K562 (cell line): ENCODE measurements around the gene GMEB1. TPM values are rescaled to one million over a fixed set of nuclear protein-coding genes. Genes with fewer than 3 reads are reported as not detected.
A peak's percentile ranks its signal among the peaks of the same experiment; 100 is the strongest.

ENCODE experiments used
- CBFA2T3 ChIP-seq: fragments of 450-650 bp; IDR thresholded peaks from 2 replicates; pipeline ENCODE4 v1.6.1; 2017
- EGR1 ChIP-seq: fragments of 450-650 bp; conservative IDR thresholded peaks from 2 replicates; pipeline ENCODE4 v1.6.1; 2017; ENCODE audit warnings: mild to moderate bottlenecking
- MEIS2 ChIP-seq: fragments of 450-650 bp; IDR thresholded peaks from 2 replicates; pipeline ENCODE4 v1.6.1; 2014; ENCODE audit warnings: mild to moderate bottlenecking; ENCODE audit not compliant: partially characterized antibody
- NR2F6 ChIP-seq: fragments of 450-650 bp; formaldehyde crosslinking; IDR thresholded peaks from 2 replicates; pipeline ENCODE4 v1.4.0; 2020; ENCODE audit warnings: mild to moderate bottlenecking
- NR3C1 ChIP-seq: sonication (generic); formaldehyde crosslinking; IDR thresholded peaks from 2 replicates; pipeline ENCODE4 v1.8.1; 2022; ENCODE audit warnings: missing genetic modification reagents
- SIRT6 ChIP-seq: IDR thresholded peaks from one replicate; pipeline ENCODE4 v1.6.1; 2012; ENCODE audit warnings: low read depth, mild to moderate bottlenecking, control low read depth, inconsistent platforms, low read length, moderate library complexity
- SMARCE1 ChIP-seq: fragments of 450-650 bp; IDR thresholded peaks from 2 replicates; pipeline ENCODE4 v1.7.1; 2016; ENCODE audit warnings: mild to moderate bottlenecking
- TRIM24 ChIP-seq, 2 experiments: fragments of 450-650 bp; IDR thresholded peaks; 2 replicates each; pipeline ENCODE4 v1.6.1; 2016
- YBX1 ChIP-seq: fragments of 450-650 bp; IDR thresholded peaks from 2 replicates; pipeline ENCODE4 v1.7.1; 2016; ENCODE audit warnings: mild to moderate bottlenecking
- ZNF175 ChIP-seq: fragments of 200-800 bp; sonication (Bioruptor generic); IDR thresholded peaks from 2 replicates; pipeline ENCODE4 v1.6.1; 2016; ENCODE audit warnings: low read depth, mild to moderate bottlenecking, missing genetic modification characterization, missing compliant biosample characterization
- ZNF311 ChIP-seq: fragments of 250-450 bp; sonication (Bioruptor Pico); IDR thresholded peaks from 2 replicates; pipeline ENCODE4 v1.4.0; 2020; ENCODE audit warnings: mild to moderate bottlenecking, moderate library complexity
- ZNF41 ChIP-seq: fragments of 250-450 bp; sonication (Bioruptor Pico); conservative IDR thresholded peaks from 2 replicates; pipeline ENCODE4 v1.4.0; 2020; ENCODE audit warnings: mild to moderate bottlenecking
- polyA plus RNA-seq, 8 experiments: library from polyadenylated mRNA; depleted of rRNA in 4 of 8; stranded (reverse) in 5 of 8; unstranded in 3 of 8; fragments of >200 nt; fragmentation: Nextera tagmentation in 2 of 8; fragmentation: Illumina TruSeq in 1 of 8; extraction: Ambion mirVana in 2 of 8; extraction: Trizol in 1 of 8; gene quantifications; 2 replicates each; pipeline versions ENCODE4 v1.2.1 to v1.2.3, GENCODE V29; 2011 to 2014; ENCODE audit warnings: inconsistent platforms in 1 of 8, missing spikeins in 1 of 8
- total RNA-seq, 7 experiments: library from RNA; depleted of rRNA in 6 of 7; stranded (reverse); fragments of >200 nt in 6 of 7; fragmentation: Illumina TruSeq in 2 of 7; extraction: Trizol in 2 of 7; gene quantifications; 2 replicates each; pipeline versions ENCODE4 v1.2.1 to v1.2.3, GENCODE V29; 2011 to 2021; ENCODE audit warnings: low replicate concordance in 1 of 7
- TF ChIP-seq, protein P1 (sequence below): fragments of 250-450 bp; sonication (Bioruptor Pico); IDR thresholded peaks from 2 replicates; pipeline ENCODE4 v1.5.0; 2021; ENCODE audit warnings: mild to moderate bottlenecking, borderline replicate concordance
- TF ChIP-seq, protein P2 (sequence below), 2 experiments: IDR thresholded peaks; 2 replicates each; pipeline ENCODE4 v1.6.1; 2012; ENCODE audit warnings: improper control_type of control experiment in 2 of 2, low read depth in 2 of 2, low read length in 2 of 2, borderline replicate concordance in 1 of 2
- TF ChIP-seq, protein P3 (sequence below): IDR thresholded peaks from 2 replicates; pipeline ENCODE4 v1.6.1; 2011; ENCODE audit warnings: borderline replicate concordance, low read depth, mild to moderate bottlenecking, moderate library complexity, low read length; ENCODE audit not compliant: insufficient read depth, poor library complexity, severe bottlenecking
- TF ChIP-seq, protein P4 (sequence below): fragments of 250-450 bp; sonication (Bioruptor Pico); IDR thresholded peaks from 2 replicates; pipeline ENCODE4 v1.5.0; 2022; ENCODE audit warnings: mild to moderate bottlenecking
- TF ChIP-seq, protein P5 (sequence below): fragments of 250-450 bp; sonication (Bioruptor Pico); IDR thresholded peaks from 2 replicates; pipeline ENCODE4 v1.8.0; 2022; ENCODE audit warnings: inconsistent platforms

The GMEB1 gene
- total and polyA plus RNA-seq, 9 of the 15 experiments (the other 6 are each of a cell fraction or from before 2014, with no cell fraction given): 6.6 to 17.5 (median 8.5) TPM

DNA sequence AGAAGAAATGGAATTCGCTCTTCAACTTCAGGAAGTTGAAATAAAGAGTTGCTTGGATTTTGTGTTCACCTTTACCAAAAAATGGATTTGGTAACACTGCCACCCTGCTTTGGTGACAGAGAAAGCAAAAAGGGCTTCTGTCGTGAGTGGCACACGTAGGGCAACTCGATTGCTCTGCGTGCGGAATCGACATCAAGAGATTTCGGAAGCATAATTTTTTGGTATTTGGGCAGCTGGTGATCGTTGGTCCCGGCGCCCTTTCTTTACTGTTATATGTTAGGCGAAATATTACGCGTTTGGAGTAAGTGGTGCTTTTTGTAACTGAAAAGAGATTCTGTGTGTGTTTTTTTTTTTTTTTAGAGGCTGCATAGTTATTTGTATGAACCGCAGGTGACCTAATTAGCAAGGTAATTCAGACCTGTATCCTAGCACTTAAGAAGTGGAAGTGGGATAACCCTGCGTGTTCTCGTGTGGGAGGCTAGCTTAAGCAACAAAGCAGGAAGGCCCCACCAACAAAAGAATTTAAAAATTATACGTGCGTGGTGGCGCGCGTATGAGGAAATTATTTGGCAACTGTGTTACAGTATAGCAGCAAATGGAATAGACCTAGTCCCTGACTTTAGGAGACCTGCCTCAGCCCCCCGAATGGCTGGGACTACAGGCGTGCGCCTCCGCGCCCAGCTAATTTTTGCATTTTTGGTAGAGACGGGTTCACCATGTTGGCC, 19.9 kb upstream of the GMEB1 start, which contains the start of gene RNU11 (continued):
- TF ChIP-seq SMARCE1 (peak; percentile 71; the same call in 1 of the 2 replicates), ZNF311 (CRISPR knock-in tag) (no peak), SIRT6 (no peak), NR3C1 (no peak; the same call in 1 of the 2 replicates), CBFA2T3 (peak; percentile 72), EGR1 (peak; percentile 77), NR2F6 (CRISPR knock-in tag) (peak; percentile 99), ZNF41 (peak; percentile 93), YBX1 (no peak), TRIM24 (IDR thresholded peaks at IDR 0.05) (peak; percentile 79 to 90), MEIS2 (no peak), ZNF175 (CRISPR knock-in tag) (peak; percentile 93)
- TF ChIP-seq, protein P1, sequence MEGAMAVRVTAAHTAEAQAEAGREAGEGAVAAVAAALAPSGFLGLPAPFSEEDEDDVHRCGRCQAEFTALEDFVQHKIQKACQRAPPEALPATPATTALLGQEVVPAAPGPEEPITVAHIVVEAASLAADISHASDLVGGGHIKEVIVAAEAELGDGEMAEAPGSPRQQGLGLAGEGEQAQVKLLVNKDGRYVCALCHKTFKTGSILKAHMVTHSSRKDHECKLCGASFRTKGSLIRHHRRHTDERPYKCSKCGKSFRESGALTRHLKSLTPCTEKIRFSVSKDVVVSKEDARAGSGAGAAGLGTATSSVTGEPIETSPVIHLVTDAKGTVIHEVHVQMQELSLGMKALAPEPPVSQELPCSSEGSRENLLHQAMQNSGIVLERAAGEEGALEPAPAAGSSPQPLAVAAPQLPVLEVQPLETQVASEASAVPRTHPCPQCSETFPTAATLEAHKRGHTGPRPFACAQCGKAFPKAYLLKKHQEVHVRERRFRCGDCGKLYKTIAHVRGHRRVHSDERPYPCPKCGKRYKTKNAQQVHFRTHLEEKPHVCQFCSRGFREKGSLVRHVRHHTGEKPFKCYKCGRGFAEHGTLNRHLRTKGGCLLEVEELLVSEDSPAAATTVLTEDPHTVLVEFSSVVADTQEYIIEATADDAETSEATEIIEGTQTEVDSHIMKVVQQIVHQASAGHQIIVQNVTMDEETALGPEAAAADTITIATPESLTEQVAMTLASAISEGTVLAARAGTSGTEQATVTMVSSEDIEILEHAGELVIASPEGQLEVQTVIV (CRISPR knock-in tag): peak; percentile 87
- TF ChIP-seq, protein P2, sequence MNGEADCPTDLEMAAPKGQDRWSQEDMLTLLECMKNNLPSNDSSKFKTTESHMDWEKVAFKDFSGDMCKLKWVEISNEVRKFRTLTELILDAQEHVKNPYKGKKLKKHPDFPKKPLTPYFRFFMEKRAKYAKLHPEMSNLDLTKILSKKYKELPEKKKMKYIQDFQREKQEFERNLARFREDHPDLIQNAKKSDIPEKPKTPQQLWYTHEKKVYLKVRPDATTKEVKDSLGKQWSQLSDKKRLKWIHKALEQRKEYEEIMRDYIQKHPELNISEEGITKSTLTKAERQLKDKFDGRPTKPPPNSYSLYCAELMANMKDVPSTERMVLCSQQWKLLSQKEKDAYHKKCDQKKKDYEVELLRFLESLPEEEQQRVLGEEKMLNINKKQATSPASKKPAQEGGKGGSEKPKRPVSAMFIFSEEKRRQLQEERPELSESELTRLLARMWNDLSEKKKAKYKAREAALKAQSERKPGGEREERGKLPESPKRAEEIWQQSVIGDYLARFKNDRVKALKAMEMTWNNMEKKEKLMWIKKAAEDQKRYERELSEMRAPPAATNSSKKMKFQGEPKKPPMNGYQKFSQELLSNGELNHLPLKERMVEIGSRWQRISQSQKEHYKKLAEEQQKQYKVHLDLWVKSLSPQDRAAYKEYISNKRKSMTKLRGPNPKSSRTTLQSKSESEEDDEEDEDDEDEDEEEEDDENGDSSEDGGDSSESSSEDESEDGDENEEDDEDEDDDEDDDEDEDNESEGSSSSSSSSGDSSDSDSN (IDR thresholded peaks at IDR 0.05; ENCODE audit: borderline replicate concordance in 1 of 2, low read depth in 2 of 2, low read length in 2 of 2): no peak
- TF ChIP-seq, protein P3, sequence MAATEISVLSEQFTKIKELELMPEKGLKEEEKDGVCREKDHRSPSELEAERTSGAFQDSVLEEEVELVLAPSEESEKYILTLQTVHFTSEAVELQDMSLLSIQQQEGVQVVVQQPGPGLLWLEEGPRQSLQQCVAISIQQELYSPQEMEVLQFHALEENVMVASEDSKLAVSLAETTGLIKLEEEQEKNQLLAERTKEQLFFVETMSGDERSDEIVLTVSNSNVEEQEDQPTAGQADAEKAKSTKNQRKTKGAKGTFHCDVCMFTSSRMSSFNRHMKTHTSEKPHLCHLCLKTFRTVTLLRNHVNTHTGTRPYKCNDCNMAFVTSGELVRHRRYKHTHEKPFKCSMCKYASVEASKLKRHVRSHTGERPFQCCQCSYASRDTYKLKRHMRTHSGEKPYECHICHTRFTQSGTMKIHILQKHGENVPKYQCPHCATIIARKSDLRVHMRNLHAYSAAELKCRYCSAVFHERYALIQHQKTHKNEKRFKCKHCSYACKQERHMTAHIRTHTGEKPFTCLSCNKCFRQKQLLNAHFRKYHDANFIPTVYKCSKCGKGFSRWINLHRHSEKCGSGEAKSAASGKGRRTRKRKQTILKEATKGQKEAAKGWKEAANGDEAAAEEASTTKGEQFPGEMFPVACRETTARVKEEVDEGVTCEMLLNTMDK: peak; percentile 47
- TF ChIP-seq, protein P4, sequence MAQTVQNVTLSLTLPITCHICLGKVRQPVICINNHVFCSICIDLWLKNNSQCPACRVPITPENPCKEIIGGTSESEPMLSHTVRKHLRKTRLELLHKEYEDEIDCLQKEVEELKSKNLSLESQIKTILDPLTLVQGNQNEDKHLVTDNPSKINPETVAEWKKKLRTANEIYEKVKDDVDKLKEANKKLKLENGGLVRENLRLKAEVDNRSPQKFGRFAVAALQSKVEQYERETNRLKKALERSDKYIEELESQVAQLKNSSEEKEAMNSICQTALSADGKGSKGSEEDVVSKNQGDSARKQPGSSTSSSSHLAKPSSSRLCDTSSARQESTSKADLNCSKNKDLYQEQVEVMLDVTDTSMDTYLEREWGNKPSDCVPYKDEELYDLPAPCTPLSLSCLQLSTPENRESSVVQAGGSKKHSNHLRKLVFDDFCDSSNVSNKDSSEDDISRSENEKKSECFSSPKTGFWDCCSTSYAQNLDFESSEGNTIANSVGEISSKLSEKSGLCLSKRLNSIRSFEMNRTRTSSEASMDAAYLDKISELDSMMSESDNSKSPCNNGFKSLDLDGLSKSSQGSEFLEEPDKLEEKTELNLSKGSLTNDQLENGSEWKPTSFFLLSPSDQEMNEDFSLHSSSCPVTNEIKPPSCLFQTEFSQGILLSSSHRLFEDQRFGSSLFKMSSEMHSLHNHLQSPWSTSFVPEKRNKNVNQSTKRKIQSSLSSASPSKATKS: peak; percentile 93
- TF ChIP-seq, protein P5, sequence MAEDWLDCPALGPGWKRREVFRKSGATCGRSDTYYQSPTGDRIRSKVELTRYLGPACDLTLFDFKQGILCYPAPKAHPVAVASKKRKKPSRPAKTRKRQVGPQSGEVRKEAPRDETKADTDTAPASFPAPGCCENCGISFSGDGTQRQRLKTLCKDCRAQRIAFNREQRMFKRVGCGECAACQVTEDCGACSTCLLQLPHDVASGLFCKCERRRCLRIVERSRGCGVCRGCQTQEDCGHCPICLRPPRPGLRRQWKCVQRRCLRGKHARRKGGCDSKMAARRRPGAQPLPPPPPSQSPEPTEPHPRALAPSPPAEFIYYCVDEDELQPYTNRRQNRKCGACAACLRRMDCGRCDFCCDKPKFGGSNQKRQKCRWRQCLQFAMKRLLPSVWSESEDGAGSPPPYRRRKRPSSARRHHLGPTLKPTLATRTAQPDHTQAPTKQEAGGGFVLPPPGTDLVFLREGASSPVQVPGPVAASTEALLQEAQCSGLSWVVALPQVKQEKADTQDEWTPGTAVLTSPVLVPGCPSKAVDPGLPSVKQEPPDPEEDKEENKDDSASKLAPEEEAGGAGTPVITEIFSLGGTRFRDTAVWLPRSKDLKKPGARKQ (CRISPR knock-in tag): 0 out of 2 replicates have a peak, but pooled peaks have one; percentile 61
